Choroid plexus epithelial cell (primary cell): Measurements from ENCODE around the gene EFCAB8.

ENCODE experiments used
- DNase-seq: peaks from one replicate; pipeline ENCODE4 v3.0.0-alpha.2; 2010; ENCODE audit warnings: low read depth
- H3K4me3 ChIP-seq: 2 replicates; pipeline ENCODE4 v1.5.1; 2011; ENCODE audit warnings: low read depth, mild to moderate bottlenecking, control low read depth, low read length, moderate library complexity
- CTCF ChIP-seq: conservative IDR thresholded peaks from 2 replicates; pipeline ENCODE4 v1.5.1; 2011; ENCODE audit warnings: low read depth, mild to moderate bottlenecking, control low read depth, inconsistent platforms, low read length, moderate library complexity

Gene EFCAB8

GRCh38 chr20:32858701-32859372 lies at the start of gene EFCAB8:
TSS of gene EFCAB8 (plus strand) at chr20:32858923. CDS start at chr20:32863793, 4,870 bp downstream.
- DNase-seq, result no peak
- H3K4me3 ChIP-seq, result no peak within 1 kb of the TSS
- peak; percentile 20 for TF ChIP-seq CTCF

GRCh38 chr20:32809907-32810306 lies 48.8 kb upstream of the EFCAB8 start:
- TF ChIP-seq CTCF, result no peak

GRCh38 chr20:32810941-32811340 lies 47.8 kb upstream of the EFCAB8 start:
- no peak overlapping the region for H3K4me3 ChIP-seq
- no peak for DNase-seq
- TF ChIP-seq CTCF, result no peak

More at GRCh38 chr20:32809907-32810306, 48.8 kb upstream of the EFCAB8 start:
- no peak for DNase-seq
- no peak overlapping the region for H3K4me3 ChIP-seq

- no peak overlapping the region for H3K4me3 ChIP-seq
- no peak for DNase-seq
- no peak for TF ChIP-seq CTCF
Observed at GRCh38 chr20:32811886-32812285, 46.8 kb upstream of the EFCAB8 start.

GRCh38 chr20:32819992-32820697 lies 38.6 kb upstream of the EFCAB8 start:
- peak; percentile 4 for TF ChIP-seq CTCF
- DNase-seq, result peak; percentile 37

GRCh38 chr20:32820698-32821377 lies 37.9 kb upstream of the EFCAB8 start:
- TF ChIP-seq CTCF, result no peak
- DNase-seq, result no peak
- H3K4me3 ChIP-seq, result peak overlapping the region; percentile 91

More at GRCh38 chr20:32819992-32820697, 38.6 kb upstream of the EFCAB8 start:
- H3K4me3 ChIP-seq, result peak overlapping the region; percentile 91
